ENCODE results near the gene TXNDC5. TPM values are rescaled to one million over a fixed set of nuclear protein-coding genes. Genes with fewer than 3 reads are reported as not detected.

Gene TXNDC5
- total RNA-seq, 4 donors from 2014 or later = 61.7 to 131 (median 87.3) TPM

GRCh38 chr6:7832904-7833750 is 77.5 kb downstream of the TXNDC5 start:
- TF ChIP-seq CTCF (IDR thresholded peaks at IDR 0.05) = no peak
- no peak for TF ChIP-seq POLR2A (IDR thresholded peaks at IDR 0.05)
- no peaks in the 10 kb centered on the region for H3K9me3 ChIP-seq
- DNase-seq = no peak
- H3K27me3 ChIP-seq = no peaks in the 10 kb centered on the region
- H3K4me3 ChIP-seq = no peak overlapping the region
- H3K36me3 ChIP-seq = no peaks in the 10 kb centered on the region
- H3K4me1 ChIP-seq = no peaks in the 10 kb centered on the region
- H3K27ac ChIP-seq = no peak overlapping the region

Other genes with a start within 250 kb of the TXNDC5 start
- 1 to 10 TPM in 3 of 4 donors, under 1 TPM in 1; 0.88 to 3.6 (median 2.2) TPM for gene BMP6, start 184.7 kb downstream of the TXNDC5 start, total RNA-seq
- 10 to 100 TPM in 1 of 4 donors, 1 to 10 TPM in 3; 4.6 to 11.6 (median 8.7) TPM for gene BLOC1S5, start 153.6 kb upstream of the TXNDC5 start, total RNA-seq
- 10 to 100 TPM in 3 of 4 donors, 1 to 10 TPM in 1; 6.2 to 70.1 (median 17.0) TPM for gene EEF1E1, start 191.8 kb upstream of the TXNDC5 start, total RNA-seq

All from Peyer's patch (tissue), 4 donors.